Measurements from ENCODE around the gene RAB20.

DNA sequence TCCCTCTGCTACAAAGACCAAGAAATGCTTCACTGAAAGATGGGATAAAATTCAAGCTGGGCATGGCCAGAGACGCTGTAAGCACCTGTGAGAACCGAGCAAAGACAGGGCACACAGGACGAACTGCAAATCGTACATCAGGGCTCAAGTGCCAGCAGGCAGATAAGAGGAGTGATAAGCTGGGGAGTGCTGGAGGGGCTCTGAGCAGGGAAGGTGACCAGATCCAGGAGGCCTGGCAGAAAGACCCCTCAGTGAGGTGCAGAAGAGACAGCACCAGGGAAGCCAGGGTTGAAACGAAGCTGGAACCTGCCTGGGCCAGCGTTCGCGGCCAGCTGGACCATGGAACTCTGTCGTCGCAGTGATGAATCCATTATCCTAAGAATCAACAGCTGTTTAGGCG is 10.2 kb downstream of the RAB20 start:
- TF ChIP-seq, protein P1, sequence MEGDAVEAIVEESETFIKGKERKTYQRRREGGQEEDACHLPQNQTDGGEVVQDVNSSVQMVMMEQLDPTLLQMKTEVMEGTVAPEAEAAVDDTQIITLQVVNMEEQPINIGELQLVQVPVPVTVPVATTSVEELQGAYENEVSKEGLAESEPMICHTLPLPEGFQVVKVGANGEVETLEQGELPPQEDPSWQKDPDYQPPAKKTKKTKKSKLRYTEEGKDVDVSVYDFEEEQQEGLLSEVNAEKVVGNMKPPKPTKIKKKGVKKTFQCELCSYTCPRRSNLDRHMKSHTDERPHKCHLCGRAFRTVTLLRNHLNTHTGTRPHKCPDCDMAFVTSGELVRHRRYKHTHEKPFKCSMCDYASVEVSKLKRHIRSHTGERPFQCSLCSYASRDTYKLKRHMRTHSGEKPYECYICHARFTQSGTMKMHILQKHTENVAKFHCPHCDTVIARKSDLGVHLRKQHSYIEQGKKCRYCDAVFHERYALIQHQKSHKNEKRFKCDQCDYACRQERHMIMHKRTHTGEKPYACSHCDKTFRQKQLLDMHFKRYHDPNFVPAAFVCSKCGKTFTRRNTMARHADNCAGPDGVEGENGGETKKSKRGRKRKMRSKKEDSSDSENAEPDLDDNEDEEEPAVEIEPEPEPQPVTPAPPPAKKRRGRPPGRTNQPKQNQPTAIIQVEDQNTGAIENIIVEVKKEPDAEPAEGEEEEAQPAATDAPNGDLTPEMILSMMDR (IDR thresholded peaks at IDR 0.05): no peak
- no peak for TF ChIP-seq POLR2A (IDR thresholded peaks at IDR 0.05)
- no peak for TF ChIP-seq EP300 (IDR thresholded peaks at IDR 0.05)
